Dermis microvascular lymphatic vessel endothelial cell (primary cell): ENCODE data around the gene PRCD. TPM values are rescaled to one million over a fixed set of nuclear protein-coding genes. Genes with fewer than 3 reads are reported as not detected.
"Not testable (repeated sequence)": the region's sequence is repeated elsewhere in the genome, so short reads cannot be mapped to it uniquely, and the experiment has no call there.

Source experiments
- DNase-seq, 2 donors: peaks; one replicate each; pipeline versions ENCODE4 v3.0.0 to v3.0.0-alpha.2; 2010; ENCODE audit warnings: low read depth in 2 of 2
- total RNA-seq: library from RNA; depleted of rRNA; stranded (reverse); fragments of >200 nt; gene quantifications from 2 replicates; pipeline ENCODE4 v1.2.1, GENCODE V29; 2014

PRCD gene
- total RNA-seq, 1 donor from 2014 or later, result 0.39 TPM

DNA sequence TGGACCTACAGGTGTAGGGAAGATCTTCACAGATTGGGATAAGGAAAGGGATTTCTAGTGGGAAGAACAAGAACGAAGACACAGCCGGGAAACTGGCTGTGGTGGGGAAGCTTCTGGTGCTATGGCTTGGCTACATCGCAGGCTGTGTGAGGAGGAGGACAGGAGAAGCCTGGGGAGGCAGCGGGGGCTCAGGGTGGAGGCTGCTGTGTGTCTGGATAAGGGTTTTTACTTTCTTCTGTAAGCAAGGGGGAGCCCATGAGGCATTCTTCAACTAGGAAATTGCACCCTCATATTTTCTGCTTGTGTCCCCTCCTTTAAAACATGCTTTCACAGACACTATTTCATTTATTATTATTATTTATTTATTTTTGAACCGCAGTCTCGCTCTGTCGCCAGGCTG is 35.7 kb upstream of the PRCD start:
- DNase-seq, result peak in 1 of 2 donors; percentile 39

DNA sequence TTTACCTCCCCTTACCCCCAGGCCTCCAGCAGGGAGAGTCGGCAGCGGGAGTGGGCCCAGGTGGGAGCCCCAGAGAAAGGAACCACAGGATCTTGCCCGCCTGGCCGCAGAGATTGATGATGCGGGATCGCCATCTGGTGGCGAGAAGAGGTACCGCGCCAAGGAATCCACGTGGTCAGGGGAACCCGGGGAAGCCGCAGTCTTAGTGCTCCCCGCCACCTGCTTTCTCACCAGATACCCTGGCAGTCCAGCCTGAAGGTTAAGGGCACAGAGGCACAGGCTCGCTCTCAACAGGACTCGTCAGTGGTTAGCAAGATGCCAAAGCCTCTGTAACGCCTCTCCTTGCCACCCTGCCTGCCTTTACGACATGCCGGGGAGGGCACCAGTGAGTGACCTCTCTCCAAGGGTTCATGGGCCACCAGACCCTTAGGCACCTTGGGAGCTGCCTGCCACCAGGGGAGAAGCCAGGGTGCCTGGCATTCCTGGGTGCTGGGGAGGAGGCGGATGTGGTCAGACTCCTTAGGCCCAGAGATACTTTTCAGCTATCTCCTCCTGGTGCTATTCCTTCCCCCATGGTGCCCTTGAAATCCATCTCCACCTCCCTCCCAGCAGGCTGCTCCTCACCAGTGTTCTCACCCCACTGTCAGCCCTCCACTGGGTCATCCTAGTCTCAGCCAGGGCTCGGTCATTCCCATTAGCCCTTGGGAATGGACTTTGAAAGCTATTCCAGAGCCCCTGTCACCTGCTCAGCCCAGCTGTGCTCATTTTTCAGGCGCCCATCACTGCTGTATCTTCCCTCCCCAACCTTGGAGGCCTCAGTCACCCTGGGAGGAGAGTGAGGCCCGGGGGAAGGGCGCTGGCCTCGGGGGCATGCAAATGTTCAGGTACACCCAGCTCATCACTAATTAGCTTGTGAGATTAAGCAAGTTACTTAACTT is 33.2 kb upstream of the PRCD start:
- DNase-seq, result peak in 1 of 2 donors; percentile 52

DNA sequence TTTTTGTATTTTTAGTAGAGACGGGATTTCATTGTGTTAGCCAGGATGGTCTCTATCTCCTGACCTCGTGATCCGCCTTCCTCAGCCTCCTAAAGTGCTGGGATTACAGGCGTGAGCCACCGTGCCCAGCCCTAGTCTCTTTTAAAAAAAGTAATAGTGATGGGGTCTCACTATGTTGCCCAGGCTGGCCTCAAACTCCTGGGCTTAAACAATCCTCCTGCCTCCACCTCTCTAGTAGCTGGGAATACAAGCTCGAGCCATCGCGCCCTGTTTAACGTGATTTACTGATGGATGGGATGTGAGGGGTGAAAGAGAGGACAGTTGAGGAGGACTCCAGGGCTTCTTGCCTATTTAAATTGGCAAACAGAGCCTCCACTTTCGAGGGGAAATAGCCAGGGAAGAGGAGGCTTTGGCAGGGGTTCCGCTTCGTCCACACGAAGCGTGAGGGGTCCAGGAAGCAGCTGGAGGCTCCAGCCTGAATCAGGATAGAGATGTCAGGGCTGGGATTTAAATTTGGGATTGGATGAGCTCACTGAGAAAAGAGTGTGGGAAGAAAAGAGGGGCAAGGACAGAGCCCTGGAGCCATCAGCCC is 31.3 kb upstream of the PRCD start:
- not testable (repeated sequence) for DNase-seq

DNA sequence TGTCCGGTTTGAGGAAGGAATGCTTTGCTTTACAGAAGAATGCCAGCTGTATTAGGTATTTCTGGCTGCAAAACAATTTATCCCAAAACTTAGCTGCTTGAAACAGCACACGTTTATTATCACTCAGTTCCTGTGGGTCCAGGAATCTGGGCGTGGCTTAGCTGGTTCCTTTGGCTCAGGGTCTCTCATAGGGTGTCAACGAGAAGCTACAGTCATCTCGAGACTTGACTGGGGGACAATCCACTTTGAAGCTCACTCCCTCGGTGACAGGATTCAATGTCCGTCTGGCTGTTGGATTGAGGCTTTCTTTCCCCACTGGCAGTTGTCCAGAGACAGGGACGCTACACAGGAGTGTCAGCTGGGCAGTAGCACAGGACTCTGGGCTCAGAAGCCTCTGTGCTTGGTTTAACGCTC is 29.0 kb upstream of the PRCD start:
- no peak for DNase-seq

DNA sequence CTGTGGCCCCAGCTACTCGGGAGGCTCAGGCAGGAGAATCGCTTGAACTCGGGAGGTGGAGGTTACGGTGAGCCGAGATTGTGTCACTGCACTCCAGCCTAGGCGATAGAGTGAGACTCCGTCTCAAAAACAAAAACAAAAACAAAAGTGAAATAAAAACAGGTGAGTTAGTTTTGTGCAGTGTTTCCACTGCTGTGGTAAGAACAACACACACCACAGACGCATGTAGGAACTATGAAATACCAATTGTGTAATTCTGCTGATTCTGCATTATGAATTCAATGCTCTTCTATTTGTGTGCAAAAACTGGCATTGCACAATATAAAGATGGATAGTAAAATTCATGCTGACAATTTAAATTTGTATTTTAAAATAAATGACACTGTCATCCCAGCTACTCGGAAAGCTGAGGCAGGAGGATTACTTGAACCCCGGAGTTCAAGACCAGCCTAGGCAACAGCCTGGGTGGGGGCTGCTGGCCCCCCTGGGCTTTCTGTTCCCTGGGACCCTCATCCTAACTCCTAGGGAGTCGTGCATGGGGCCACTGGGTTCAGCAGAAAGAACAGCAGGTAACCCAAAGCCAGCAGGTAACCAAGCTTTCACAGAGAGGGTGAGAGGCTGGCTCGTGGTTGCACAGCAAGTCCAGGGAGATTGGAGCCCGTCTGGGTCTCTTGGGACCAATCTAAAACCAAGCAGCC is 28.0 kb upstream of the PRCD start:
- no peak for DNase-seq

DNA sequence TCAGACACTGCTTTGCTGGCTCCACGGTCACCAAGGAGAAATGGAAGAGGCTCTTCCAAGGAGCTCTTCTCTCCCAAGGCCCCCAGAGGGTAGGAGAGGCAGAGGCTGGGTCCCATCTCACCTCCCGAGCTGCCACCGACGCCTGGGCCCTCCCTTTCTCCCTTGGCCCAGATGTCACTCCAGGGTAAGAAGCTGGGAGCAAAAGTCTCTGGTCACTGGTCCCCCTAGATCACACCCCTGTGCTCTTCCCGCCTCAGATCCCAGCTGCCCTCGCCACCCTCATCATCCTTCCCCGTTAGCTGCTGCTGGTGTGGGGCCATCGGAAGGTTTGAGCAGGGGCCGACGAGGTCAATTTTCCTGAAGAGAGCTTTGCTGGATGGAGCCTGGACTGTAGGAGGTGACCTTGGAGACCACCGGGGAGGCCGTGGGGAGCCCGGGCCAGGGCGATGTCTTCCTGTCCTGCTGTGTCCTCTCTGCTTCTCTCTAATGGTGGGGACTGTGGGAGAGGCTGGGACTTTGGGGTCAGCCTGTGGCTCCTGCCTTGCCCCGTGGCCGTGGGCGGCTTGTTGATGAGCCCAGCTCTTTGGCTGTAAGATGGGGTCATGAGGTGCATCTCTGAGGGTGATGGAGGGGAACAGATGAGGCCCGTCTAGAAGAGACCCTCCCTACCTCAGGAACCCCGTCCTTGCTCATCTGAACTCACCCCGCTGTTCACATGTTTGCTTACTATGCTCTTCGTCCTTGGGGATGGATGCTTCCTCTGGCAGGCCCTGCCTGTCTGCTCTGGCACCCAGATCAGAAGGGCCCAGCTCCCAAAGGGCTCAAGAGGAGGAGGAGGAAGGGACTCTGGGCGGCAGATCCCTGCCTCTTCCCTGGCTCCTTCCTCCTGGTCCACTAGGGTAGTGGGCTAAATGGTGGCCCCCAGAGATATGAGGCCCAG is 27.2 kb upstream of the PRCD start:
- no peak for DNase-seq

DNA sequence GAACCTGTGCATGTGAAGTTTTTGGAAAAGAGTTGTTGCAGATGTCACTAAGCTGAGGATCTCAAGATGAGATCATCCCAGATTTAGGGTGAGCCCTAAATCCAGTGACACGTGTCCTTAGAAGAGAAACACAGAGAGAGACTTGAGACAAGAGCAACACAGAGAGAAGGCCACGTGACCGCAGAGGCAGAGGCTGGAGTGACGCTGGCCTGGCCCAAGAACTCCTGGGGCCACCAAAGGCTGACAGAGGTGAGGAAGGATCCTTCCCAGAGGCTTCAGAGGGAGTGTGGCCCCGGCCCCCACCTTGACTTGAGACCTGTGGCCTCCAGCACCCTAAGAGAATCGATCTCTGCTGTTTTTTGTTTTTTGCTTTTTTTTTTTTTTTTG is 26.5 kb upstream of the PRCD start:
- no peak for DNase-seq

DNA sequence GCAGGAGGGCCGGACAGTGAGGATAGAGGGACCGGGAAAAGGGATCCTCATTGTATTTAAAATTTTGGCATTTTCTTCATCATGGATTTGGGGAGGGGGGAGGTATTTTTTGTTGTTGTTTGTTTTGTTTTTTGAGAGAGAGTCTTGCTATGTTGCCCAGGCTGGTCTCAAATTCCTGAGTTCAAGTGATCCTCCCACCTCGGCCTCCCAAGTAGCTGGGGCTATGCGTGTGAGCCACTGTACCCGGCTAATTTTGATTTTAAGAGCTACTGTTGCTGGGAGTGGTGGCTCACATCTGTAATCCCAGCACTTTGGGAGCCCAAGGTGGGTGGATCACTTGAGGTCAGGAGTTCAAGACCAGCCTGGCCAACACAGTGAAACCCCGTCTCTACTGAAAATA is 25.5 kb upstream of the PRCD start:
- DNase-seq, result not testable (repeated sequence)

DNA sequence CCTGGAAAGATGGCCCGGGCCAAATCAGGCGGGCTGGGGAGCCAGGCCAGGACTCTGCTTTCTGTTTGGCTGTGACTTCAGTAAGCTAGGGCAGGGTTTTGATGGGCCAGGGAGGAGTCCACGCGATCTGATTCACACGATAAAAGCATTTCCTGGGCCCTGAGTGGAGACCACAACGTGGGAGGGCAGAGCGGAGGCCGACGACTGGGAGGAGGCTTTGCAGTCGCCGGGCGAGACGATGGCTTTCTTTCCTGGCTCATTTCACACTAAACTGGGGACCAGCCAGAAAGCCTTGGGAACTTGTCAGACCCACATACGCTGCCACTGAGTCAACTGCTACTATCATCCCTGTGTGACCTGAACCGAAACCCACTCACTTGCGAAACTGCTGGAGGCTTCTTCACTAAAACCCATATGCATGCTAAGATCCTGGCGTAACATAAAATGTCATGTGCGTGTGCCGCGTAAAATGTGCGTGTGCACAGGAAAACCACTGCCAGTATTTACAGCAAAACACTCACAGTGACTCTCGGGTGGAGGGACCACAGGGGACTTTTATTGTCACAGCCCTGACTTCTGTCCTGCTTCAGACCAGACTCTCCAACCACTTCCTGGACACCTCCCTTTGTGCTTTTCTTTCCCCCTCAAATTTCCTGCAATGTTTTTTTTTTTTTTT is 24.4 kb upstream of the PRCD start:
- DNase-seq, result no peak

DNA sequence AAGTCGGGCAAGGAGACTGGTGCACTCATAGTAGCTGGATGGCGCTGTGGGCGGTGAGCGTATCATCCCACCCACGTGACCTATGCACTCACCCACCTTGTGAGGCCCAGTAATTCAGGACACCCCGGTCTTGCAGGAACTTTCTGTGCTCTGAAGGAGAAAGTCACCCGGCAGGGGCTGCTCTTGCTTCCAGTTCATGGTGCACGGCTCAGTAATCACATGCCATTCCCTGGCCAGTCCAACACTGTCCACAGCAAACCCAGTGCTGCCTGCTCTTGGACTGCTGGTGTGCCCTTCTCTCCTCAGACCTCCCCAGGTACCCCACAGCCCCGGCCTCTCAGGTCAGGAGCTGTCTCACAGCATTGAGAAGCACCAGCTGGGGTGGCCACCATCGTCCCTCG is 22.2 kb upstream of the PRCD start:
- DNase-seq, result no peak

DNA sequence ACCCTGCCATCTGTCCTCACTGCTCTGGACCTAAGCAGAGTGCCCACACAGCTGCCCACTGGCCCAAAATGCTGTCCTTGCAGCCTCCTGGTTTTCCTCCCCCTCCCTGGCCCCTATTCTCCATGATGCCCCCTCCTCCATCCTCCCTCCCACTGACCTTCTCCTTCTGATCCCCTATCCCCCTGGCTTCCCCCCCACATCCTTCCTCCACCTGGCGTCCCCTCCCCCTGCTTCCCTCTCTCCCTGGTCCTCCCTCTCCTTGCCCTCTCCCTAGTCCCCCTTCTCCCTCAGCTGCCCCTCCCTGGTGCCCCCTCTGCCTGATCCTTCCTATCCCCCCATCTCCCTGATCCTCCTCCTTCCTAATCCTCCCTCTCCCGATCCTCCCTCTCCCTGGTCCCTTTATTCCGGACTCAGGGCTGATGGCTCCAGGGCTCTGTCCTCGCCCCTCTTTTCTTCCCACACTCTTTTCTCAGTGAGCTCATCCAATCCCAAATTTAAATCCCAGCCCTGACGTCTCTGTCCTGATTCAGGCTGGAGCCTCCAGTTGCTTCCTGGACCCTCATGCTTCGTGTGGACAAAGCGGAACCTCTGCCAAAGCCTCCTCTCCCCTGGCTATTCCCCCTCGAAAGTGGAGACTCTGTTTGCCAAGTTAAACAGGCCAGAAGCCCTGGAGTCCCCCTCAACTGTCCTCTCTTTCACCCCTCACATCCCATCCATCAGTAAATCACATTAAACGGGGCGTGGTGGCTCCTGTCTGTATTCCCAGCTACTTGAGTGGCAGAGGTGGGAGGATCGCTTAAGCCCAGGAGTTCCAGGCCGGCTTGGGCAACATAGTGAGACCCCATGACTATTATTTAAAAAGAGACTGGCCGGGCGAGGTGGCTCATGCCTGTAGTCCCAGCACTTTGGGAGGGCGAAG is 20.5 kb upstream of the PRCD start:
- no peak for DNase-seq

DNA sequence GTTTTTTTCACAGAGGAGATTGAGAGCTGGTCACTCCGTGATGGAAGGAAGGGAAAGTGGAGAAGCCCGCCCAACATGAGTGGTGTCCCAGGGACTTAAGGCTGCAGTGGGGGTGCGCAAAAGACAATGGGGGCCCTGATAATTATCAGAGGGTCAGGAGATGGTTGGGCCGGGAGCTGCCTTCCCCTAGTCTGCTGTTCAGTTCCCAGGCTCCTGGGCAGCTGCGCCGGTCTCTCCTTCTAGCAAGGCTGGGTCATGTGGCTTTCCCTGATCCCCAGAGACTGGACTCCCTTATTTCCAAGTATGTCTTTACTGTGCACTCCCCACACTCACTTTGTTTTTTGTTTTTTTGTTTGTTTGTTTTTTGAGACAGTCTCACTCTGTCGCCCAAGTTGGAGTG is 18.6 kb upstream of the PRCD start:
- DNase-seq, result no peak

DNA sequence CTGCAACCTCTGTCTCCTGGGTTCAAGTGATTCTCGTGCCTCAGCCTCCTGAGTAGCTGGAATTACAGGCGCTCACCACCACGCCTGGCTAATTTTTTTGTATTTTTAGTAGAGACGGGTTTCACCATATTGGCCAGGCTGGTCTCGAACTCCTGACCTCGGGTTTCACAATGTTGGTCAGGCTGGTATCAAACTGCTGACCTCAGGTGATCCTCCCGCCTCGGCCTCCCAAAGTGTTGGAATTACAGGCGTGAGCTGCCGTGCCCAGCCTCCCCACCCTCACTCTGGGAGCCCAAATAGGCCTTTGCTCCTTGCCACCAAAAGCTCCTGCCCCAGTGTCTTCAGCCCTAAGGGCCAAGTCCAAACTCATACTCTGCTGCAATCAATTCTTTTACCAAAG is 18.2 kb upstream of the PRCD start:
- DNase-seq, result not testable (repeated sequence)

DNA sequence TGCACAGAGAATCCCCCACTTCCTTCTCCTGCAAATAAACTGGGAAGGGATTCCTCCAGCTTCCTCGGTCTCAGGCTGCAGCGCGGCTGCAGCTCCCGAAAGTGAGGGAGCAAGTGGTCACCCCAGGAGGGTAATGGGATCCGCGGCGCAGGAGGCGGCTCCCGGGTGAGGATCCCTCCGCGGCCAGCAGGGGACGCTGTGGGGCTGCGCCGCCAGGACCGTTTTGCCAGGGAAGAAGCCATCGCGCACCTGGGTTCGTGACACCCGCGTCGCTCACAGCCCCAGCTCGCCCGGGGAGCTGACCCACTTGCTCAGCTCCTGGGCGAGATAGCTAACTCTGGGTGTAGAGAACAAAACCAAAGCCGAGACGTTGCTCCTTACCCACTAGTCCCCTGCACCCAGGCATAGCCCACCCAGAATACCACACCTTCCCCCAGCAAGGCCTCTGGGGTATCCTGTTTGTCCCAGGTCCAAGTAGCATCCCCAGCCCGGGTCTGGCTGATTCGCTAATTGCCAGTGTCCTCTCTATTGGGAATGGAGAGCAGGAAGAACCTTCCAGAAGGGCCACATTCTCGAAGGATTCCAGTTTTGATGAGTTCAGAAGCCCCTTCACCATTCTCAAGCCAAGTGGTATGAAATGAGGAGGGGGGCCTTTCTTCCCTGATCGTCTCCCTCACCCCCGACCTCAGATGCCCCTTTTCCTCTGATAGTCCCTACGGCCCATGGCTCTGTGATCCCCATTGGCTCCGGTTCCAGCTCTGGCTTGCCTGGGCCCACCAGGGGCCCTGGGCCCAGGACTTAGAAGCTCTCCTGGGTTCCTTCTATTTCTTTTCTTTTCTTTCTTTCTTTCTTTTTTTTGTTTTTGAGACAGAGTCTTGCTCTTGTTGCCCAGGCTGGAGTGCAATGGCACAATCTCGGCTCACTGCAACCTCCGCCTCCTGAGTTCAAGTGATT is 16.5 kb upstream of the PRCD start:
- peak in 1 of 2 donors; percentile 47 for DNase-seq

DNA sequence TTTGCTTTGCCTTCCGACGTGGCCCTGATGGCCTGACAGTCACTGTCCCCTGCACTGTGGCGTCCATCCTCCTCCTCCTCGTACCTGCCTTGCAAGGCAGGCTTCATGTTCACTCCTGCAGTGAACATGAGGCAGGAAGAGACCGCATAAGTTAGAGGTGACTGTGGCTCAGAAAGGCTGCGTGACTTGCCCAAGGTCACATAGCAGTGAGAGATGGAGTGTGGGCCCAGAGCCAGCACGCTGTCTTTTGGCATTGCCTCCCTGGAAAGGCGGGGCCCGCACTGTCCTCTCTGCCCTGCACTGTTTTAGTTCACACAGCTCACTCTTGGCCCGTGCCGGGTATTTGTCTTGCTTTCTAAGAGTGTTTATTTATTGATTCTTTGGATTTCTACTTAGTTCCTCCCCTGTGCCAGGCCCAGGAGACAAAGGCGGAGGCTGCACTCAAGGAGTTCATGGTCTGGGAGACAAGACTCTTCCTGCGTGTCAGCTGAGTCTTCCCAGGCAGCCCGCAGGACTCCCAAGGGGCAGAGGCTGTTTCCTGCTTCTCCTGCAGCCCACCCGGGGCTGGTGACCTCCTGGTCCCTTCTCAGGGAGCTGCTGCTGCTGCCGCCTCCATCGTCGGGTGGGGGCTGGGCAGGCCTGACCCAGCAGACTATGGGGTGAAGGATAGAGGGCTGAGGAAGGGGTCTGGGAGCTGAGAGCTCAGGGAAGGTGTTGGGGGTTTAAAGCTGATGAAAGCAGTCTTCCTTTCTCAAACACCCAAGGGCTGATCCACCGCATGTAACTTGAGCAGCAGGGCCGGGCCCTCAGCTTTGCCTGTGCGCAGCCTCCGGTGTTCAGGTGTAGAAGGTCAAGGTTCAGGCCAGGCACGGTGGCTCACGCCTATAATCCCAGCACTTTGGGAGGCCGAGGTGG is 15.0 kb upstream of the PRCD start:
- no peak for DNase-seq

DNA sequence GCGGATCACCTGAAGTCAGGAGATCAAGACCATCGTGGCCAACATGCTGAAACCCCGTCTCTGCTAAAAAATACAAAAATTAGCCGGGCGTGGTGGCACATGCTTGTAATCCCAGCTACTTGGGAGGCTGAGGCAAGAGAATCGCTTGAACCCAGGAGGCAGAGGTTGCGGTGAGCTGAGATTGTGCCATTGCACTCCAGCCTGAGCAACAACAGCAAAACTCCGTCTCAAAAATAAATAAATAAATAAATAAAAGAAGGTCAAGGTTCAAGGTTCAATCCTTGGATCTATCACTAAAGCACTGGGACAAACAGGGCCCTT is 14.4 kb upstream of the PRCD start:
- DNase-seq, result not testable (repeated sequence)

DNA sequence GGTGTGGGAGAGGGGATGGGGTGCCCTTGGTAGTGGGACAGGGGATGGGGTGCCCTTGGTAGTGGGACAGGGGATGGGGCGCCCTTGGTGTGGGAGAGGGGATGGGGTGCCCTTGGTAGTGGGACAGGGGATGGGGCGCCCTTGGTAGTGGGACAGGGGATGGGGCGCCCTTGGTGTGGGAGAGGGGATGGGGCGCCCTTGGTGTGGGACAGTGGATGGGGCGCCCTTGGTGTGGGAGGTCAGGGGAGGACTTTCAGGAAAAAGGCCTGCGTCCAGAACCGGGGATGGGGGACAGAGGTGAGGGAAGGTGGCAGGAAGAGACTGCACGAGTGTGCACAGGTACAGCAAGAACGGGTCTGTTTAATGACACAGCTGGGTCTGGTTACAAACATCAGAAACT is 12.8 kb upstream of the PRCD start:
- DNase-seq, result not testable (repeated sequence)
